Body of pancreas (tissue), 4 donors: Measurements from ENCODE around the gene EPHX1. TPM values are rescaled to one million over a fixed set of nuclear protein-coding genes. Genes with fewer than 3 reads are reported as not detected.

Experiments
- ATAC-seq: fragments of 150-250 bp; one replicate; pipeline ENCODE4 v1.9.1; 2016
- DNase-seq, 4 donors: peaks; one replicate each; pipeline ENCODE4 v3.0.0-alpha.2; 2019
- H3K27ac ChIP-seq, 4 donors: fragments of 200-600 bp; sonication (generic); 1 replicate in 3 of 4; 2 replicates in 1 of 4; pipeline versions ENCODE4 v1.5.1 to v1.6.1; 2016 to 2019; ENCODE audit warnings: mild to moderate bottlenecking in 1 of 4, mixed read lengths in 1 of 4, moderate library complexity in 1 of 4
- H3K27me3 ChIP-seq, 2 donors: fragments of 200-600 bp; sonication (generic); one replicate each; pipeline ENCODE4 v1.6.0; 2016; ENCODE audit warnings: mild to moderate bottlenecking in 1 of 2
- H3K36me3 ChIP-seq, 2 donors: fragments of 200-600 bp; sonication (generic); replicated peaks in 1 of 2; 2 replicates each; pipeline ENCODE4 v1.5.1; 2016; ENCODE audit warnings: low read depth in 2 of 2; ENCODE audit not compliant: insufficient read depth in 1 of 2
- H3K4me1 ChIP-seq: fragments of 200-600 bp; sonication (generic); one replicate; pipeline ENCODE4 v1.6.0; 2016
- H3K4me3 ChIP-seq, 2 donors: fragments of 200-600 bp; sonication (generic); 1 replicate in 1 of 2; 2 replicates in 1 of 2; pipeline ENCODE4 v1.5.1; 2016 to 2019
- H3K9me3 ChIP-seq, 3 donors: fragments of 200-600 bp; sonication (generic); 1 replicate in 2 of 3; 2 replicates in 1 of 3; pipeline ENCODE4 v1.5.1; 2016
- CTCF ChIP-seq, 7 experiments: fragments of 450-650 bp in 4 of 7; fragments of 200-600 bp in 3 of 7; sonication (generic) in 3 of 7; IDR thresholded peaks; one replicate each; pipeline ENCODE4 v1.5.1; 2016 to 2019; ENCODE audit warnings: antibody characterized with exemption in 7 of 7
- POLR2A ChIP-seq, 3 donors: fragments of 450-650 bp; IDR thresholded peaks; one replicate each; pipeline ENCODE4 v1.6.1; 2016; ENCODE audit warnings: antibody characterized with exemption in 3 of 3, mild to moderate bottlenecking in 2 of 3
- WGBS, 2 donors: methylation state at CpG; one replicate each; pipeline ENCODE4 v1.1.5; 2017; 5-methylcytosine and 5-hydroxymethylcytosine counted together
- intact Hi-C: fragments of 100-400 bp; cut with DNase I; formaldehyde crosslinking; loops from one replicate; pipeline ENCODE4 v1.15.1; 2023
- total RNA-seq, 2 donors: library from RNA; depleted of rRNA; stranded (reverse); fragments of >200 nt; gene quantifications; one replicate each; pipeline ENCODE4 v1.1.0, GENCODE V29; 2016

Gene EPHX1
- total RNA-seq, 2 donors from 2014 or later = 109 to 136 TPM

DNA sequence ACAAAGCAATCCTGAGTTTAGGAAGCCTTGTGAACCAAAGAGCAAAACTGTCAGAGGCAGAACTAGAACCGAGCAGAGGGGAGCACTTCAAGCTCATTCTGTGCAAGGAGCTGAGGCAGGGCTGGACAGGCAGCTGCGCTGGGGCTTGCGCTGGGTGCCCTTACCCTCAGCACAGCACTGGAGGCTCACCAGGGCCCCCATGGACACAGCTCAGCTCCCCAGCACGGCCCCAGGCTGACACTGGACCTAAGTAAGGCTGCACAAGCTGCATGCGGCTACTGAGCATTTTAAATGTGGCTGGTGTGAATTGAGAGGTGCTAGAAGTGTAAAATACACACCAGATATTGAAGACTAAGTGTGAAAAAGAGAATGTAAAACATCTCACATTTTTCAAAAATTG, 50.2 kb downstream of the EPHX1 start:
- WGBS, 2 donors = 89 to 98% methylated on average over 4 to 5 of the region's 5 CpGs
- ATAC-seq (no peak), DNase-seq (no peak)
- H3K27me3 ChIP-seq = no peaks in the 10 kb centered on the region
- no peak overlapping the region for H3K27ac ChIP-seq
- H3K36me3 ChIP-seq = peaks cover 17 to 29% of the 10 kb centered on the region in 2 donors
- H3K4me1 ChIP-seq = peaks cover 19% of the 10 kb centered on the region
- intact Hi-C loops = no loop called here
- no peak for TF ChIP-seq POLR2A (IDR thresholded peaks at IDR 0.05)
- no peak overlapping the region for H3K4me3 ChIP-seq
- no peaks in the 10 kb centered on the region for H3K9me3 ChIP-seq

- Histone ChIP-seq H3K4me3 (no peak overlapping the region), H3K27ac (no peak overlapping the region), H3K36me3 (peaks cover 17 to 31% of the 10 kb centered on the region in 2 donors), H3K4me1 (peaks cover 19% of the 10 kb centered on the region), H3K9me3 (no peaks in the 10 kb centered on the region), H3K27me3 (no peaks in the 10 kb centered on the region)
- TF ChIP-seq POLR2A (IDR thresholded peaks at IDR 0.05) (no peak), CTCF (IDR thresholded peaks at IDR 0.05) (no peak)
- ATAC-seq (no peak), DNase-seq (no peak)
- 86 to 95% methylated on average over 6 to 7 of the region's 7 CpGs for WGBS, 2 donors
- intact Hi-C loops = no loop called here
Observed at GRCh38 chr1:225860876-225861441, 51.0 kb downstream of the EPHX1 start.

- H3K9me3 ChIP-seq = no peaks in the 10 kb centered on the region
- WGBS, 2 donors = 88 to 91% methylated on average over 13 of the region's 13 CpGs
- peaks cover 12% of the 10 kb centered on the region for H3K4me1 ChIP-seq
- no peak overlapping the region for H3K27ac ChIP-seq
- TF ChIP-seq CTCF (IDR thresholded peaks at IDR 0.05) (no peak), POLR2A (IDR thresholded peaks at IDR 0.05) (no peak)
- ATAC-seq = no peak
- H3K27me3 ChIP-seq = no peaks in the 10 kb centered on the region
- H3K36me3 ChIP-seq = peaks cover 17 to 37% of the 10 kb centered on the region in 2 donors
- H3K4me3 ChIP-seq = no peak overlapping the region
- intact Hi-C loops = no loop called here
- DNase-seq = no peak
Observed at GRCh38 chr1:225861834-225862580, 52.1 kb downstream of the EPHX1 start.

DNA sequence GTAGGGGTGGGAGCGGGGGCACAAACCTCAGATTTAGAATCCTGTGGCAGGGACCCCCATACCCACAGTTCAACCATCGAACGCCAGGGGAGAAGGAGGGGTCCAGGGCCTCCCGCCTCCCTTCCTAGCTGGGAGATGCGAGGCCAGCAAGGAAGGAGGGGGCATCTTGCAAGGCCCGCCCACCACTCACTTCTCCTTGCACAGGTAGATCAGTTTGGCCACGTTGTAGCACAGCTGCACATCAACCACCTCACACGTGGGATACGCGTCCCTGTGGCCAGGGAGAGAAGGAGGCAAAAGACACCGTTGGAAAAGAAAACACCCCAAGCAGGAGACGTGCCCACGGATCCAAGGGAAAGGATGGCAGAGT, 52.6 kb downstream of the EPHX1 start:
- DNase-seq = no peak
- WGBS, 2 donors = 87 to 92% methylated on average over 13 of the region's 13 CpGs

DNA sequence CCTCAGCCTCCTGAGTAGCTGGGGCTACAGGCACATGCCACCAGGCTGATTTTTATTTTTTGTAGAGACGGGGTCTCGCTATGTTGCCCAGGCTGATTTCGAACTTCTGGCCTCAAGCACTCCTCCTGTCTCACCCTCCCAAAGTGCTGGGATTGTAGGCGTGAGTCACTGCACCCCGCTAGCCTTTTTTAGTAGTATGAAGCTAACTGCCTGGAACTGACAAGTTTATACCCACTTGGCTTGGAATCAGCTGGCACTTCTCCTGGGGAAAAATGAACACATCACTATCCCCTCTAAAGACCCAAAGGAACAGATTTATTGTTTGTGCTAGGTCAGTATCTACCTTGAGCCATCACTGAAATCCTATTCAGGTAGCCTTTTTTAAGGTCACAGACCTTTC, 53.2 kb downstream of the EPHX1 start:
- no peak for ATAC-seq
- Histone ChIP-seq H3K4me3 (no peak overlapping the region), H3K9me3 (no peaks in the 10 kb centered on the region), H3K4me1 (peaks cover 6% of the 10 kb centered on the region), H3K36me3 (peaks cover 17 to 43% of the 10 kb centered on the region in 2 donors), H3K27me3 (no peaks in the 10 kb centered on the region), H3K27ac (no peak overlapping the region)
- WGBS, 2 donors = 84 to 86% methylated on average over 5 of the region's 5 CpGs
- intact Hi-C loops = no loop called here
- DNase-seq = no peak
- TF ChIP-seq POLR2A (IDR thresholded peaks at IDR 0.05) (no peak), CTCF (IDR thresholded peaks at IDR 0.05) (no peak)

More for the DNA sequence above, 52.6 kb downstream of the EPHX1 start:
- intact Hi-C loops = no loop called here
- H3K4me3 ChIP-seq = no peak overlapping the region
- H3K9me3 ChIP-seq = no peaks in the 10 kb centered on the region
- no peaks in the 10 kb centered on the region for H3K27me3 ChIP-seq
- TF ChIP-seq POLR2A (IDR thresholded peaks at IDR 0.05) (no peak), CTCF (IDR thresholded peaks at IDR 0.05) (no peak)
- H3K27ac ChIP-seq = no peak overlapping the region
- peaks cover 10% of the 10 kb centered on the region for H3K4me1 ChIP-seq
- no peak for ATAC-seq
- H3K36me3 ChIP-seq = peaks cover 17 to 38% of the 10 kb centered on the region in 2 donors
